GM12878 (cell line): ENCODE measurements around the gene TIMM8A.
"Not testable (repeated sequence)": the region's sequence is repeated elsewhere in the genome, so short reads cannot be mapped to it uniquely, and the experiment has no call there.

Source experiments
- BHLHE40 ChIP-seq, 2 experiments: fragments of 450-650 bp in 1 of 2; IDR thresholded peaks; 2 replicates each; pipeline ENCODE4 v1.6.1; 2011 to 2017; ENCODE audit warnings: low read depth in 2 of 2, borderline replicate concordance in 1 of 2, improper control_type of control experiment in 1 of 2, low read length in 1 of 2, mild to moderate bottlenecking in 1 of 2
- CREB1 ChIP-seq: IDR thresholded peaks from 2 replicates; pipeline ENCODE4 v1.6.1; 2012; ENCODE audit warnings: low read depth, mild to moderate bottlenecking, inconsistent platforms
- CTCF ChIP-seq, 3 experiments: IDR thresholded peaks in 2 of 3; conservative IDR thresholded peaks in 1 of 3; 2 replicates each; pipeline ENCODE4 v1.5.1; 2011; ENCODE audit warnings: low read depth in 3 of 3, low read length in 3 of 3, mild to moderate bottlenecking in 3 of 3, control low read depth in 2 of 3, moderate library complexity in 2 of 3, inconsistent platforms in 1 of 3, mixed read lengths in 1 of 3; ENCODE audit not compliant: control insufficient read depth in 2 of 3, insufficient read depth in 1 of 3; ENCODE audit errors: extremely low read depth in 1 of 3
- FOXK2 ChIP-seq: fragments of 450-650 bp; IDR thresholded peaks from 2 replicates; pipeline ENCODE4 v1.6.1; 2017; ENCODE audit warnings: mild to moderate bottlenecking, moderate library complexity
- KAT2A ChIP-seq: conservative IDR thresholded peaks from 2 replicates; pipeline ENCODE4 v1.6.1; 2011; ENCODE audit warnings: low read depth, low read length; ENCODE audit not compliant: control insufficient read depth
- LARP7 ChIP-seq: fragments of 450-650 bp; IDR thresholded peaks from 2 replicates; pipeline ENCODE4 v1.6.1; 2017; ENCODE audit warnings: mild to moderate bottlenecking
- RAD21 ChIP-seq: IDR thresholded peaks from 2 replicates; pipeline ENCODE4 v1.6.1; 2011; ENCODE audit warnings: mild to moderate bottlenecking, low read depth, low read length, moderate library complexity; ENCODE audit not compliant: insufficient read depth
- RB1 ChIP-seq: fragments of 450-650 bp; formaldehyde crosslinking; IDR thresholded peaks from 2 replicates; pipeline ENCODE4 v1.6.1; 2017; ENCODE audit warnings: mild to moderate bottlenecking, borderline replicate concordance
- TAF1 ChIP-seq: IDR thresholded peaks from 2 replicates; pipeline ENCODE4 v1.6.1; 2011; ENCODE audit warnings: mild to moderate bottlenecking, low read depth, low read length, borderline replicate concordance
- USF1 ChIP-seq: IDR thresholded peaks from 2 replicates; pipeline ENCODE4 v1.6.1; 2011; ENCODE audit warnings: borderline replicate concordance, low read depth, mild to moderate bottlenecking, moderate library complexity, mixed read lengths, low read length; ENCODE audit not compliant: insufficient read depth; ENCODE audit errors: extremely low read length

GRCh38 chrX:101334310-101334709, 14.2 kb downstream of the TIMM8A start:
- not testable (repeated sequence) for TF ChIP-seq RB1; TAF1; USF1; CTCF (IDR thresholded peaks at IDR 0.05 in 2 of 3, conservative IDR thresholded peaks at IDR 0.05 in 1 of 3; ENCODE audit: control insufficient read depth in 2 of 3, extremely low read depth in 1 of 3, insufficient read depth in 1 of 3, low read depth in 3 of 3, low read length in 3 of 3); CREB1; BHLHE40 (IDR thresholded peaks at IDR 0.05; ENCODE audit: borderline replicate concordance in 1 of 2, low read depth in 2 of 2, low read length in 1 of 2); RAD21; LARP7; FOXK2; KAT2A
